Adrenal gland (tissue), 5 donors: ENCODE measurements around the gene SKOR1.

Experiments
- CTCF ChIP-seq, 6 experiments: fragments of 450-650 bp in 4 of 6; fragments of 200-600 bp in 2 of 6; sonication (generic) in 1 of 6; IDR thresholded peaks; 1 replicate in 5 of 6; 2 replicates in 1 of 6; pipeline versions ENCODE4 v1.5.1 to v1.8.0; 2016 to 2021; ENCODE audit warnings: antibody characterized with exemption in 6 of 6, mild to moderate bottlenecking in 2 of 6, moderate library complexity in 1 of 6
- POLR2A ChIP-seq, 2 donors: fragments of 450-650 bp; IDR thresholded peaks; one replicate each; pipeline ENCODE4 v1.6.1; 2017; ENCODE audit warnings: antibody characterized with exemption in 2 of 2, mild to moderate bottlenecking in 2 of 2, moderate library complexity in 1 of 2
- donor health status: DM: no; HTN: no; CAD: no.

DNA sequence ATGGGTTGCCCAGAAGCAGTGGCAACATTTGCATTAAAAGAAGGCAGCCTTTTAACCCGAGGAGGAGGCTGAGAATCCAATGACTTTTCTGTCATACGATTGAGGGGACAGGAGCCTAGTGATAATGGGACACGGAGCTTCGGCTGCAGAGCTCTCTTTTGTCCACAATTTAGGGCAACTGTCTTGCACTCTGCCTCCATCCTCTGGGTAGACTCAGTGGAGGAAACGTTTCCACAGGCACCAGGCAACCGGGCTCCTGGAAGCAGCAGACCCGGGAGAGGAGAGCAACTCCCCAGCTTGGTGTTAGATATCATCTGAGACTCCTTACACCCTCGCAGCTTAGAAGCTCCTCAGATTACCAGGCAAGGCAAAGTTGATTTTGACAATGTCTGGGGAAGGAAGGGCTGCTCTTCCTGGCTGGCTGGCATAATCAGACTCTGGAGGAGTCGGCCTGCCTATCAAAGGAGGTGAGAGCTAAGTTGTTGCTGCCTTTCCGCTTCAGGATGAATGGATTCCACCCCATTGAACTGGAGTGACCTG lies 58.0 kb downstream of the SKOR1 start:
- TF ChIP-seq POLR2A (IDR thresholded peaks at IDR 0.05) (no peak), CTCF (IDR thresholded peaks at IDR 0.05) (no peak)
